CD8-positive, alpha-beta memory T cell (primary cell): ENCODE results near the gene TMEM89. TPM values are rescaled to one million over a fixed set of nuclear protein-coding genes. Genes with fewer than 3 reads are reported as not detected.
A peak's percentile ranks its signal among the peaks of the same experiment; 100 is the strongest.

Experiments
- CTCF ChIA-PET: fragments of 350-600 bp; sonication (Branson Sonifier 250); formaldehyde crosslinking; loops from one replicate; lab custom pipeline; 2021; ENCODE audit warnings: antibody characterized with exemption; lab: Charles Lee
- POLR2A ChIA-PET: fragments of 350-600 bp; sonication (Branson Sonifier 250); formaldehyde crosslinking; loops from one replicate; lab custom pipeline; 2021; ENCODE audit warnings: antibody characterized with exemption; lab: Charles Lee
- DNase-seq, 5 donors: peaks; one replicate each; pipeline versions ENCODE4 v3.0.0 to v3.0.0-alpha.2; 2020 to 2022; ENCODE audit warnings: mixed read lengths in 1 of 5
- H3K27ac ChIP-seq: one replicate; pipeline ENCODE4 v1.7.0; 2013; ENCODE audit warnings: low read depth, mild to moderate bottlenecking, low read length, moderate library complexity
- H3K27me3 ChIP-seq: 2 replicates; pipeline ENCODE4 v1.7.0; 2013; ENCODE audit warnings: low read length, mild to moderate bottlenecking; ENCODE audit not compliant: insufficient read depth, poor library complexity, severe bottlenecking
- H3K36me3 ChIP-seq: 2 replicates; pipeline ENCODE4 v1.7.0; 2013; ENCODE audit warnings: mild to moderate bottlenecking, low read length, moderate library complexity; ENCODE audit not compliant: insufficient read depth
- H3K4me1 ChIP-seq: 2 replicates; pipeline ENCODE4 v1.7.0; 2013; ENCODE audit warnings: mild to moderate bottlenecking, low read length, moderate library complexity; ENCODE audit not compliant: insufficient read depth
- H3K4me3 ChIP-seq: 2 replicates; pipeline ENCODE4 v1.7.0; 2013; ENCODE audit warnings: mild to moderate bottlenecking, low read length
- H3K9me3 ChIP-seq: 2 replicates; pipeline ENCODE4 v1.7.0; 2013; ENCODE audit warnings: mild to moderate bottlenecking, low read length
- H3K27ac Mint-ChIP-seq, 8 donors: one replicate each; pipeline ENCODE4 v1.8.0; 2020 to 2021; ENCODE audit warnings: mixed read lengths in 8 of 8, mild to moderate bottlenecking in 6 of 8, inconsistent platforms in 3 of 8, moderate library complexity in 3 of 8
- H3K27me3 Mint-ChIP-seq, 2 donors: one replicate each; pipeline ENCODE4 v1.8.0; 2020 to 2021; ENCODE audit warnings: mixed read lengths in 2 of 2, mild to moderate bottlenecking in 1 of 2, moderate library complexity in 1 of 2
- H3K36me3 Mint-ChIP-seq, 3 donors: one replicate each; pipeline ENCODE4 v1.8.0; 2020 to 2021; ENCODE audit warnings: mixed read lengths in 3 of 3, inconsistent platforms in 1 of 3, mild to moderate bottlenecking in 1 of 3
- H3K4me1 Mint-ChIP-seq, 3 donors: one replicate each; pipeline ENCODE4 v1.8.0; 2020 to 2021; ENCODE audit warnings: mixed read lengths in 3 of 3, inconsistent platforms in 1 of 3, mild to moderate bottlenecking in 1 of 3
- H3K4me3 Mint-ChIP-seq, 7 donors: one replicate each; pipeline ENCODE4 v1.8.0; 2020 to 2021; ENCODE audit warnings: mixed read lengths in 7 of 7, mild to moderate bottlenecking in 6 of 7, moderate library complexity in 4 of 7, inconsistent platforms in 2 of 7
- H3K9me3 Mint-ChIP-seq, 5 donors: one replicate each; pipeline ENCODE4 v1.8.0; 2020 to 2022; ENCODE audit warnings: mixed read lengths in 5 of 5, mild to moderate bottlenecking in 3 of 5, moderate library complexity in 2 of 5, inconsistent platforms in 1 of 5
- polyA plus RNA-seq: library from polyadenylated mRNA; unstranded; fragments of 300-500 nt; fragmentation: Illumina TruSeq; gene quantifications from one replicate; pipeline ENCODE4 v1.2.3, GENCODE V29; 2021
- total RNA-seq, 2 experiments: library from RNA; stranded (reverse); gene quantifications; one replicate each; pipeline ENCODE4 v1.2.3, GENCODE V29; 2021

TMEM89 gene
- total and polyA plus RNA-seq, 3 experiments from 2014 or later = not detected

DNA sequence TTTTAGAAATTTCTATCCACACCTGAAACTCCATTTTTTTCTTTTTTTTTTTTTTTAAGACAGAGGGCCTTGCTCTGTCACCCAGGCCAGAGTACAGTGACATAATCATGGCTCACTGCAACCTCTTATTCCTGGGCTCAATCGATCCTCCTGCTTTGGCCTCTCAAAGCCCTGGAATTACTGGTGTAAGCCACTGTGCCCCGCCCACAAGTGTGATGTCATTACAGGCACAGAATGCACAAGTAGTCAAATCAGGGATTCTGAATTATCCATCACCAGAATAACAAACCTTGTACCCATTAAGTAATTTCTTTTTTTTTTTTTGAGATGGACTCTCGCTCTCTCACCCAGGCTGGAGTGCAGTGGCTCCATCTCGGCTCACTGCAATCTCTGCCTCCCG is 14.1 kb downstream of the TMEM89 start:
- ChIA-PET CTCF (interaction anchor here (0.7 kb wide), 1 partner anchor 57 kb away, joined by 3 read pairs; no protein-coding TSS in a partner anchor), POLR2A (no interaction called here)
- Mint-ChIP-seq H3K27ac (no peak overlapping the region), H3K36me3 (peaks cover 0 to 52% (median 6%) of the 10 kb centered on the region in 3 donors), H3K27me3 (no peaks in the 10 kb centered on the region), H3K9me3 (no peaks in the 10 kb centered on the region), H3K4me1 (peaks cover 16 to 23% (median 19%) of the 10 kb centered on the region in 3 donors), H3K4me3 (peak overlapping the region in 1 of 7 donors; percentile 91)
- Histone ChIP-seq H3K36me3 (peaks cover 30% of the 10 kb centered on the region), H3K27ac (no peak overlapping the region), H3K4me1 (peaks cover 13% of the 10 kb centered on the region), H3K9me3 (no peaks in the 10 kb centered on the region), H3K4me3 (no peak overlapping the region), H3K27me3 (no peaks in the 10 kb centered on the region)
- DNase-seq = no peak

DNA sequence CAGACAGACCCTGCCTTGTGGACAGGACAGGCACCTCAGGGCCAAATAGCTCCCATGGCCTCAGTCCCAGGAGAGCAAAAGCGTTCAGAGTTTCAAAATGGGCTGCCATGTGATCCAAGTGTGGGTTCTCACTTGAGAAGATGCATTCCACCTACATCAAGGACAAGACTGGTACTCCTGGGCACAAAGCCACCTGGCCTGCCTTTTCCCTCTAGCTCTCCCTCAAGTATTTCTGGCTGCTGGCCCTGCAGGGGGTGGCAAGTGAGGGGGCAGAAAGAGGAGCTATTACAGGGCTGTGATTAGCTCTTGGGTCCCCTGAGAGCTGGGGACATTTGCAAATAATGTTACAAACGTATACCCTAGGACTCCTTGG is 20.0 kb downstream of the TMEM89 start:
- Mint-ChIP-seq H3K4me3 (no peak overlapping the region), H3K9me3 (no peaks in the 10 kb centered on the region), H3K27me3 (no peaks in the 10 kb centered on the region), H3K4me1 (peaks cover 0 to 2% (median 2%) of the 10 kb centered on the region in 3 donors), H3K27ac (no peak overlapping the region), H3K36me3 (peaks cover 0 to 92% (median 13%) of the 10 kb centered on the region in 3 donors)
- Histone ChIP-seq H3K9me3 (no peaks in the 10 kb centered on the region), H3K27ac (no peak overlapping the region), H3K4me3 (no peak overlapping the region), H3K36me3 (peaks cover 56% of the 10 kb centered on the region), H3K4me1 (no peaks in the 10 kb centered on the region), H3K27me3 (no peaks in the 10 kb centered on the region)
- no peak for DNase-seq
- CTCF ChIA-PET = interaction anchor here (0.7 to 1.2 kb wide), 2 partner anchors 38 to 43 kb away, joined by 3 read pairs; no protein-coding TSS in a partner anchor
- POLR2A ChIA-PET = no interaction called here

DNA sequence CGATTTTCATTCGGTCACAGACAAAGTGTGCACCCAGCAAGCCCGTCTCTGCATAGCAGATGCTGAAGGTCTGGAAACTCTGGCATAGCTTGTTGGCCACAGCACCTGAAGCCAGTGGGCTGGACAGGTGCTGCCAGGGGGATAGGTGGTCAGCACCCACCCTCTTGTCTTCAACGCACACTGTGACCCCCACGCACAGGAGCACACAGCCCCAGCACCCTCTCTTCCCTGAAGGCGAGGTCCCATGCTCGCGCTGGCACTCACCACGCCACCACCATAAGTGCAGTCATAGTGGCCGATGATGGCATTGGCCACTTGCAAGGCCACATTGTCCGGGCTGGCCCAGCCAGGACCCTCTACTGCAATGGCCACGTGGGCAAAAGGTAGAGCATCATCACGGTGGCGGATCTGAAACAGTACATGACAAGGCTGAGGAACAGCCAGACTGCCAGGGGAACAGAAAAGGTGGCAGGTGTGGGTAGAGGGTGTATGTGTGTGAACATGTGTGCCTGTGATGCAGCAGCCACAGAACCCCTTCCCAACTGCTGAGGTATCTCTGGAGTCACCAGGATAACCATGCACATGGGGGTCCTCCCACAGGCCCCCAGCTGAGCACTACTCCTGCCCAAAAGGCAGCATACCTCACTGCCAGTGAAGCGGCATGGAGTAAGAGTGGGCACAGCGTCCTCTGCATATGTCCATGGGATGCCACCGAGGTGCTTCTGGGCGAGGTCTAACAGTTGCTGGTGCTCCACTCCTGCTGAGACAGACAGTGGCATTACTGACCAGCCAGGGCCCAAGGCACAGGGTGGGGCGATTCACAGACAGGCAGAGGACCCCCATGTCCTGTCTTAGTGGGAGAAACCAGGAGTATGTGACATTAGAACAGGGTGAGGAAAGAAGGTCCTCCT is 20.6 kb downstream of the TMEM89 start:
- CTCF ChIA-PET = interaction anchor here (1.2 kb wide), 1 partner anchor 43 kb away, joined by 3 read pairs; no protein-coding TSS in a partner anchor
- H3K9me3 Mint-ChIP-seq = no peaks in the 10 kb centered on the region
- H3K27ac Mint-ChIP-seq = peak overlapping the region in 1 of 8 donors; percentile 36
- H3K4me1 Mint-ChIP-seq = peaks cover 0 to under 1% (median 0%) of the 10 kb centered on the region in 3 donors
- Histone ChIP-seq H3K4me1 (no peaks in the 10 kb centered on the region), H3K36me3 (peaks cover 56% of the 10 kb centered on the region), H3K27me3 (no peaks in the 10 kb centered on the region), H3K9me3 (no peaks in the 10 kb centered on the region), H3K4me3 (no peak overlapping the region), H3K27ac (no peak overlapping the region)
- peaks cover 0 to 3% of the 10 kb centered on the region in 2 donors for H3K27me3 Mint-ChIP-seq
- POLR2A ChIA-PET = no interaction called here
- no peak for DNase-seq
- peaks cover 0 to 89% (median 13%) of the 10 kb centered on the region in 3 donors for H3K36me3 Mint-ChIP-seq
- H3K4me3 Mint-ChIP-seq = no peak overlapping the region

GRCh38 chr3:48599509-48600285 is 21.9 kb downstream of the TMEM89 start:
- CTCF ChIA-PET = interaction anchor here (1.7 kb wide), 1 partner anchor 10 kb away, joined by 4 read pairs; the partner anchor contains the start of gene UQCRC1
- peaks cover 45% of the 10 kb centered on the region for H3K36me3 ChIP-seq
- Mint-ChIP-seq H3K4me3 (no peak overlapping the region), H3K4me1 (peaks cover 0 to 5% (median 0%) of the 10 kb centered on the region in 3 donors), H3K27me3 (peaks cover 0 to 10% of the 10 kb centered on the region in 2 donors), H3K9me3 (no peaks in the 10 kb centered on the region), H3K27ac (peak overlapping the region in 2 of 8 donors; percentile 82 to 87), H3K36me3 (peaks cover 0 to 76% (median 13%) of the 10 kb centered on the region in 3 donors)
- DNase-seq = no peak
- no peak overlapping the region for H3K4me3 ChIP-seq
- POLR2A ChIA-PET = no interaction called here
- H3K9me3 ChIP-seq = no peaks in the 10 kb centered on the region
- no peaks in the 10 kb centered on the region for H3K27me3 ChIP-seq
- no peaks in the 10 kb centered on the region for H3K4me1 ChIP-seq
- no peak overlapping the region for H3K27ac ChIP-seq

GRCh38 chr3:48599077-48599501 is 22.5 kb downstream of the TMEM89 start:
- Mint-ChIP-seq H3K36me3 (peaks cover 0 to 70% (median 13%) of the 10 kb centered on the region in 3 donors), H3K4me1 (peaks cover 0 to 11% (median 2%) of the 10 kb centered on the region in 3 donors), H3K9me3 (no peaks in the 10 kb centered on the region), H3K27ac (peak overlapping the region in 1 of 8 donors; percentile 82), H3K4me3 (no peak overlapping the region), H3K27me3 (peaks cover 3 to 16% of the 10 kb centered on the region in 2 donors)
- Histone ChIP-seq H3K36me3 (peaks cover 39% of the 10 kb centered on the region), H3K27me3 (no peaks in the 10 kb centered on the region), H3K27ac (no peak overlapping the region), H3K9me3 (no peaks in the 10 kb centered on the region), H3K4me3 (no peak overlapping the region), H3K4me1 (no peaks in the 10 kb centered on the region)
- CTCF ChIA-PET = interaction anchor here (1.7 kb wide), 1 partner anchor 10 kb away, joined by 4 read pairs; the partner anchor contains the start of gene UQCRC1
- DNase-seq = no peak
- POLR2A ChIA-PET = no interaction called here

GRCh38 chr3:48598323-48599076 is 23.1 kb downstream of the TMEM89 start:
- peaks cover 0 to 64% (median 13%) of the 10 kb centered on the region in 3 donors for H3K36me3 Mint-ChIP-seq
- peaks cover 0 to 11% (median 2%) of the 10 kb centered on the region in 3 donors for H3K4me1 Mint-ChIP-seq
- ChIA-PET POLR2A (no interaction called here), CTCF (interaction anchor here (0.5 to 1.7 kb wide), 2 partner anchors 11 to 92 kb away, joined by 3 to 4 read pairs; partner anchors contain the start of gene UQCRC1)
- no peak for DNase-seq
- peak overlapping the region in 1 of 8 donors; percentile 54 for H3K27ac Mint-ChIP-seq
- H3K4me3 ChIP-seq = no peak overlapping the region
- no peaks in the 10 kb centered on the region for H3K27me3 ChIP-seq
- no peaks in the 10 kb centered on the region for H3K9me3 ChIP-seq
- H3K4me1 ChIP-seq = no peaks in the 10 kb centered on the region
- no peak overlapping the region for H3K4me3 Mint-ChIP-seq
- peaks cover 33% of the 10 kb centered on the region for H3K36me3 ChIP-seq
- H3K27ac ChIP-seq = no peak overlapping the region
- no peaks in the 10 kb centered on the region for H3K9me3 Mint-ChIP-seq
- peaks cover 4 to 16% of the 10 kb centered on the region in 2 donors for H3K27me3 Mint-ChIP-seq

DNA sequence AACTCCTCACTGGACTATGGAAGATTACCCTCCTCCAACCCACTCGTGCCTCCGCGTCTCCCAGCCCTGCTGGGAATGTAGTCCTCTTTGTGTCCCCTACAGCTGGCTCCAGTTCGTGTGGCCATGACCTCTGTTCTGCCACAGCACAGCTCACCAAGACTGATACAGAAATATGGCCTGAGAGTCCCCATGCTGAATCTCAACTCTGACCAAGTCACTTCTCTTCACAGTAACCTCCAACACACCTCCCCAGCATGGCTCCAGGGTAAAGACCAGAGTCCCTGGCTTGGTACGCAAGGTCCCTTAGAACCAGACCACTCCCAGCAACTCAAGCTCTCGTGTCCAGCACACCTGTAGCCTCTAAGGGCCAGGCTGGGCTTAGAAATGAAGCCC is 24.2 kb downstream of the TMEM89 start:
- CTCF ChIA-PET = interaction anchor here (1.4 kb wide), 1 partner anchor 39 kb away, joined by 5 read pairs; no protein-coding TSS in a partner anchor
- H3K4me3 ChIP-seq = no peak overlapping the region
- no peak for DNase-seq
- no peaks in the 10 kb centered on the region for H3K4me1 ChIP-seq
- H3K9me3 Mint-ChIP-seq = no peaks in the 10 kb centered on the region
- peaks cover 0 to 54% (median 10%) of the 10 kb centered on the region in 3 donors for H3K36me3 Mint-ChIP-seq
- H3K27ac ChIP-seq = no peak overlapping the region
- H3K27me3 ChIP-seq = no peaks in the 10 kb centered on the region
- H3K9me3 ChIP-seq = no peaks in the 10 kb centered on the region
- H3K4me3 Mint-ChIP-seq = peak overlapping the region in 1 of 7 donors; percentile 29
- H3K27me3 Mint-ChIP-seq = peaks cover 10 to 25% of the 10 kb centered on the region in 2 donors
- POLR2A ChIA-PET = no interaction called here
- peaks cover 26% of the 10 kb centered on the region for H3K36me3 ChIP-seq
- peak overlapping the region in 3 of 8 donors; percentile 28 to 75 (median 51) for H3K27ac Mint-ChIP-seq
- H3K4me1 Mint-ChIP-seq = peaks cover 0 to 11% (median 2%) of the 10 kb centered on the region in 3 donors
